OCI-M1 (cell line): ENCODE results near the gene KCMF1.
A peak's percentile ranks its signal among the peaks of the same experiment; 100 is the strongest.

ENCODE experiments used
- DNase-seq: peaks from one replicate; lab custom pipeline; 2025; lab: John Stamatoyannopoulos, UW

The KCMF1 gene

GRCh38 chr2:84980263-84980983 is 9.5 kb downstream of the KCMF1 start:
- no peak for DNase-seq

DNA sequence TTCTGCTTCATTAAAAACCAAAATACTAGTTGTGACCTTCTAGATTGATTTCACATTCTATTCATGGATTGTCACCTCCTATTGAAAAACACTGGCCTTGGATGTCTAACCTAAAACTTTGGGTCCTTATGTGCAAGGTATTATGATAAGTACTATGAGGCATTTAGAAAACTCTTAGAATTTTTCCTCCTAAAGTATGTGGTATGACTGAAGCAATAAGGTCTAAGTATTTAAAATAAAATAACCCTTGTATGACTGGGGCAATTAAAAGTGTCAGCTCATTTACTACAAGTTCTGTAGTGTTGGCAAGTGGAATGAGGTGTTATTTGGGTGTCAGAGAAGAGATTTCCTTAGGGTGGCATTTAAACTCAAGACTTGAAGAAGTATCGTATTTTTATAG is 15.1 kb downstream of the KCMF1 start:
- DNase-seq = no peak

GRCh38 chr2:84989422-84989821 is 18.5 kb downstream of the KCMF1 start:
- no peak for DNase-seq

- no peak for DNase-seq
Measured at GRCh38 chr2:84989927-84990326, 19.0 kb downstream of the KCMF1 start.

GRCh38 chr2:84991404-84992160 is 20.6 kb downstream of the KCMF1 start:
- no peak for DNase-seq

GRCh38 chr2:84995826-84996225 is 24.9 kb downstream of the KCMF1 start:
- no peak for DNase-seq

DNA sequence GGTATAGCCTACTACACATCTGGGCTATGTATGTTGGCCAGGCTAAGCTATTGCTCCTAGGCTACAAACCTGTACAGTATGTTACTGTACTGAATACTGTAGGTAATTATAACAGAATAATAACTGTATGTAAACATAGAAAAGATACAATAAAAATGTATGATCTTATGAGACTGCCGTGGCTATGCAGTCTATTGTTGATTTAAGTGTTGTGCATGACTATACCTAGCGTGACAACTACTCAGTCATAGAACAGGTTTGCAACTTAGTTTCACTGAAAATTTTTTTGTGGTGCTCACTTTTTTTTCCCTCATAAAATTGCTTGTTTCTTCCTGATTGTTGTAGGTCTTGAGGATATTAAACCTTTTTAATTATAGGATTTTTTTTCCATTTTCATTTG is 25.9 kb downstream of the KCMF1 start:
- DNase-seq = no peak

DNA sequence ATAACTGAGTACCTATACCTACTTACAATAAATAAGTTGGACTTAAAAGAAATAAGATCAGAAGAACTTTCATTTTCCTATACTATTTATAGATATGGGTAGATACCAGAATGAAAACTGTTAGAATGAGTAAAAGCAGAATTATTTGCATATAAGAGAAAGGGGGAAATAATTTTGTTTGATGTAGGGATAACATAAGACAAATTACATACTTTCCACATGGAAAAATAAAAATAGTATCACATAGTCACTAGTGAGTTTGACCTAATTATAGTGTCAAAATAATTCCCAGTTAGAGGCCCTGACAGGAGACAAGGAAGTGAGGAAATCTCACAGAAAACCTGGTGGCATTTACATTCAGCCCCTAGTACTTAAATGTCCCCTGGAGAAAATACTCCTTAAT is 28.6 kb downstream of the KCMF1 start:
- no peak for DNase-seq

DNA sequence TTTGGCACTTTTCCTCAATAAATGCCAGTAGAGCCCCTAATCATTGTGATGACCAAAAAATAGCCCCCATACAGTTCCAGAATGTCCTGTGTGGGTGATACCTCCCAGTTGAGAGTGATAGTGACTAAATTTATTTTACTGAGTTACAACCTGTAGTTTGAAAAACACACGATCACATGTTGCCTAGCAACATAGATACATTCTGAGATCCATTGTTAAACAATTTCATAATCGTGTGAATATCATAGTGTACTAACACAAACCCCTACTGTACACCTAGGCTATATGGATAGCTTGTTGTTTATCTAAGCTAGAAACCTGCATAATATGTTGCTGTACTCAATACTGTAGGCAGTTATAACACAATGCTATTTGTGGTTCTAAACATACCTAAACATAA is 30.6 kb downstream of the KCMF1 start:
- DNase-seq = no peak

- DNase-seq = no peak
Measured at GRCh38 chr2:85002534-85002933, 31.6 kb downstream of the KCMF1 start.

DNA sequence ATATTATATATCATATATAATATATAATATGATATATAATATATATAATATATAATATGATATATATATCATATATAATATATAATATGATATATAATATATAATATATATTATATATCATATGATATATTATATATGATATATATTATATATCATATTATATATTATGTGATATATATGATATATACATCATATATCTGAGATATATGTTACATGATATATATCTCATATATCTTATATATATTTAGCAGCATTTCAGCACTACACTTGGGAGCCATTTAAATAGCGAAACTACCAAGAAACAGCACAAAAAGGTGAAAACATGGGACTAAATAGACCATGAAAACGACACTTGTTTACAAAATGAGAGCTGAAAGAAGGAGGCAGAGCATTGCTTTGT is 37.3 kb downstream of the KCMF1 start:
- no peak for DNase-seq

DNA sequence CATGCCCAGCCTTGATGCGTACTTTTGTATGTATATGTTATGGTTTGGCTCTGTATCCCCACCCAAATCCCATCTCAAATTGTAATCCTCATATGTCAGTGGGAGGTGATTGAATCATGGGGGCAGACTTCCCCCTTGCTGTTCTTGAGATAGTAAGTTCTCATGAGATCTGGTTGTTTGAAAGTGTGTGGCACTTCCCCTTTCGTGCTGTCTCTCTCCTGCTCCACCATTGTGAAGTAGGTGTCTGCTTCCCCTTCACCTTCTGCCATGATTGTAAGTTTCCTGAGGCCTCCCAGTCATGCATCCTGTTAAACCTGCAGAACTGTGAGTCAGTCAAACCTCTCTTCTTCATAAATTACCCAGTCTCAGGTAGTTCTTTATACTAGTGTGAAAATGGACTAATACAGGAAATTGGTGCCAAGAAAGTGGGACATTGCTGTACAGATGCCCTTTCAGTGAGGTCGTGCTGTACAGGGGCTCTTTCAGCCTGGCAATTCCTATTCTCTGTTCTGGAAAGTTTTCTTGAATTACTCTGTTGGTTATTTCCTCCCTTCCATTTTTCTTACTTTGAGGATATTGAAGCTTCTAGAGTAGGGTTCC is 38.2 kb downstream of the KCMF1 start:
- peak; percentile 79 for DNase-seq

DNA sequence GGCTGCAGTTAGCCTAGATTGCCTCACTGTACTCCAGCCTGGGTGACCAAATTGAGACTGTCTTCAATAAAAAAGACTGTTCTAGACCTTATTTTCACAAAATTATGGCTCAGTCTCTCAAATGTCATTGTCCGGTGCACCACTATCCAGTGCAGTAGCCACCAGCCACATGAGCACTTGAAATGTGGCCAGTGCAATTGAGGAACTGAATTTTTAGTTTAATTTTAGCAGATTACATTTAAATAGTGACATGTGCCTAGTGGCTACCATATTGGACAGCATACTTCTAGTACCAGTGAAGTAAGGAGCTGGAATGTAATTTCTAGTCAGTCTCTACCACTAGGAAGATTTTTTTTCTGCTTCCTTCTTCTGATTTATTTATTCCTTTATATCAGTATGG is 39.4 kb downstream of the KCMF1 start:
- DNase-seq = no peak

DNA sequence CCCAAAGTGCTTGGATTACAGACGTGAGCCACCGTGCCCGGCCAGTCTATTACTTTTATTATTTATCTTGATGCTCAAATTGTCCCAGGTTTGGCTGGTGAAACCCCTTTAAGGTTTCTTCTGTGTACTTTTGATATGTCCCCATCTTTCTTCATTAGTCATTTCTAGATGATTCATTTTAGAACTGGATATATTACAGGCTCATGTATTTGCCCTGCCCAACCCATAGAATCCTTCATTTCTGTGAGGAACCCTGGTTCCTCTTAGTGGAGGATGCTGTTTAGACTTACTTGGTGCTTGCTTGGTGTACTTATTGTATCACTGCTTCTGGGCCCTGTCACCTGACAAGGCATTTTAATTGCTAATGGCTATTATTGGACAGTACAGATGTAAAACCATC is 40.1 kb downstream of the KCMF1 start:
- no peak for DNase-seq

GRCh38 chr2:85011747-85012146 is 40.8 kb downstream of the KCMF1 start:
- peak; percentile 23 for DNase-seq

DNA sequence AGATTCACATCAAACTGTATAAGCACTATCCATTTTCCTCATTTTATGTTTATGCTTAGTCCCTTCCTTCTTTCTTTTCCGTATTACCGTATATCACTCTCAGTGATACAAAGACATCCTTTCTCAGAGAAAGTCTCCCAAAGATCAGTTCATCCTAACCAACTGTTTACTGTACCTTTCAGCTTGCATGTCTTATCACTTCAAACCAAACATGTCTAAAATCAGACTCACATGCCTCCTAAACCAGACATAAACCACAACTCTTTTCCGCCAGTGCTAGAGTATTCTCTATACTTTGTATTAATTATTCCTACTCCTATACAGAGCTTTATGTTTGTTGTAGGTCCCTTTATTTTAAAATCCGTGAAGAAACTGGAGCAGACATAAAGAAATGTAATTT is 41.5 kb downstream of the KCMF1 start:
- peak; percentile 61 for DNase-seq

- peak; percentile 37 for DNase-seq
Measured at GRCh38 chr2:85012855-85013254, 41.9 kb downstream of the KCMF1 start.

- DNase-seq = no peak
Measured at GRCh38 chr2:85015653-85016360, 44.8 kb downstream of the KCMF1 start.

GRCh38 chr2:85016446-85016845 is 45.5 kb downstream of the KCMF1 start:
- DNase-seq = peak; percentile 7

- peak; percentile 47 for DNase-seq
Measured at GRCh38 chr2:85017411-85018048, 46.6 kb downstream of the KCMF1 start.

DNA sequence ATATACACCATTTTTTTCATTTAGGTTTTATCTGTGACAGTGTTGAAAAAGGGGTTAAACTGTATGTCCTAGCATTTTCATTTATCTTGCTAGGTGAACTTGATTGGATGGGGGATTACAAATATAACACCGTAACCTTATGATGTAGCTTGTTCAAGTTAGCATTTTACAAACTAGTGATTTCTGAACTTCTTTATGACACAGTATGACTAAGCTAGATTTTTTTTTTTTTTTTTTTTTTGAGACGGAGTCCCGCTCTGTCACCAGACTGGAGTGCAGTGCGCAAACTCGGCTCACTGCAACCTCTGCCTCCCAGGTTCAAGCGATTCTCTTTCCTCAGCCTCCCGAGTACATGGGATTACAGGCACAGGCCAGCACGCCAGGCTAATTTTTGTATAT is 47.1 kb downstream of the KCMF1 start:
- DNase-seq = no peak

DNA sequence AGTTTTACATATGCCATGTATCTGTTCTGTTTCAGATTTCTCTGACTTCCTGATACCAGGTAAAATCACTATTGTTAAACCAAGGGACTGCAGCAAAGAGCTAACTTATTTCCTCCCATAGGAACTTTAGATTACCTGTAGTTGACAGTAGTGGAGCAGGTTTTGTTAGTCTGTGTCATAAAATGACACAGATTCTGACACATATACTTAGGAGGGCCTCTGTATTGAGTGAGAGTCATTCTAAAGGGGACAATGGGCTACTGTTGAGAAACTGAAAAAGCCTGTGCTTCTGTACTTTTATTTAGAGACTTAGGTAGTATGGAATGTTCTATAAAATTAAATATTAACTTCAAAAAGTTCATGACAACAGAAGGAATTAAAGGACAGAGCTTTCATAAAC is 48.2 kb downstream of the KCMF1 start:
- no peak for DNase-seq
